ENCODE results near the gene TARBP1.
A peak's percentile ranks its signal among the peaks of the same experiment; 100 is the strongest.

The TARBP1 gene

DNA sequence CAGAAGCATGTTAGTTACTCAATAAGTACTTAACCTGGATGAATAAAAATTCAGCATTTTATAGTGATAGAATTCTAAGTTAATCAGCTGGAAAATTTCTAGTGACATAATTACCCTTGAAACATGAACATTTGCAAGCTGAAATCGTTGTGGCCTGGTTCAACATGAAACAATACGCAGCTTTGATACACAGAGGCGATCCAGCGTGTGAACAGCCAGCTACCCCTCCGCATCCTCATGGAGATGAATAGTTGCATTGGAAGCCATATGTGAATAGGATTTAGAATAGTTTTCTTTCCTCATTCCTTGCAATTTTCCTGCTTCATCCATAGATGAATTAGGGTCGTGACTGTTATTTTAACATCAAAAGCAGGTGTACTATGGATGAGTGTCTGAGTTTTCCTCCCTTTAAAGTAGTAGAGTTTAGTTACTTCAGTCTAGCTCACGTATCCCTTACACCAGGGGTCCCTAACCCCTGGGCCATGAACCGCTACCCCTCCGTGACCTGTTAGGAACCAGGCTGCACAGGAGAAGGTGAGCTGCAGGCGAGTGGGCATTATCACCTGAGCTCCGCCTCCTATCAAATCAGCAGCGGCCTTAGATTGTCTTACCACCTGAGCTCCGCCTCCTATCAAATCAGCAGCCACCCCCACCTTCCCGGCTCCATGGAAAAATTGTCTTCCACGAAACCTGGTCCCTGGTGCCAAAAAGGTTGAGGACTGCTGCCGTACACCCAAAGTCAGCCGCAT lies 6.2 kb upstream of the TARBP1 start:
- no peak for DNase-seq (ENCODE audit: low read depth in 1 of 2, low spot score in 1 of 2)

DNA sequence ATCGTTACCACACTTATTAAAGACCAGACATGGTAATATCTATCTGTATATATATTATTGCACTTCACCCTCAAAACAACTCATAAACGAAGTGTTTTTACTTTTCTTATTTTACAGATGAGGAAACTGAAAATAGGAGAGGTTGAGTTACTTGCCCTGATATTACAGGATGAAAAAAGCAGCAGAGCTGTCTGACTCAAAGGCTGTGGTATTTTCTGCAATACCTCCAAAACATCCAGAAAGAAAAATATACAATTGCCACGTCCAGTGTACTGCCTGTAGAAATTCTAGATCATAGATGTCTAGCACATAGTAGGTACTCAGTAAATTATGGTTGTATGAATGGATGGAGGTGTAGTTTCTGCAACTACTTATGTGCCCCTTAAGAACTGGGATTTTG lies 5.2 kb upstream of the TARBP1 start:
- no peak for DNase-seq (ENCODE audit: low read depth in 1 of 2, low spot score in 1 of 2)

DNA sequence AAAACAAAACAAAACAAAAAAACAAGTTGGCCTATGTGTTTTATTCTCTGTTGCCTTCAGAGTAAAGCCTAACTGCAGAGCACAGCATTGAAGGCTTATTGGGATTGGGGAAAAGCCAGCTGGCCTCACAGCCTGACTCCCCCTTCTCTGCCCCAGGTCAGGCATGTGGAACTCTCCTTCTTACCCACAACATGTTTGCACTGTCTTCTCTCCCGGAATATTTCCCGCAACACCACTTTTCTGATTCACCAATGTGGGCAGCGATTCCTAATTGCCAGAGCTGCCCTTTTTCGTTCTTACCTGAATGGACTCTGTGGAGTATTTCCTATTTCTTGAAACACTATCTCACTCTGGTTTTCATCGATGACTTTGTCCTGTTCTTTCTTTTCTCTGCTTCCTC lies 2.8 kb upstream of the TARBP1 start:
- DNase-seq (ENCODE audit: low read depth in 1 of 2, low spot score in 1 of 2) = no peak

- DNase-seq (ENCODE audit: low read depth in 1 of 2, low spot score in 1 of 2) = no peak
Measured at GRCh38 chr1:234479866-234480265, 887 bp upstream of the TARBP1 start.

DNA sequence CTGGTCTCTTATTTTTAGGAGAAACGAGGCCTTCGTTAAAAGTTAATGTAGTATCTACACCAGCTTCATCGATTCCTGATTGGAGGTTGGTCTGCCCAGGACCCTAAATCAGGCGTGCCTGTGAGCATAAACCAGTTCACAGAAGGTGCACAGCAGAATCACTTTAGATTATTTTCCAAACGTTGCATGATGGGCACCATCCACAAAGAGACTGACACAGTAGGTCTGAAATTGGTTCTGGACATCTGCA lies 256 bp upstream of the TARBP1 start:
- DNase-seq (ENCODE audit: low read depth in 1 of 2, low spot score in 1 of 2) = no peak

DNA sequence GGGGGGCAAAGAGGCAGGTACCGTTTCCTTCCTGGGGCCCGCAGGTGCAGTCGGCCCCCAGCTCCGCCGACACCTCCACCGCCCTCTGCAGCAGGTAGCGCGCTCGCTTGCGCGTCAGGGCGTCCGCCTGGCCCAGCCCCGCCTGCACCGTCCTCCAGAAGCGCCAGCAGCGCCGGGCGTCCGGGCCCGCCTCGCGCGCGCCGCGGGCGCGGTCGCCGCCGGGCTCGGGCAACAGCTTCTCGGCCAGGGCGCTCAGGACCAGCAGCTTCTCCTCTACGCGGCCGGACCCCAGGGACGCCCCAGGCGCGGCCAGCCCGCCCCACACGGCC lies 863 bp downstream of the TARBP1 start:
- DNase-seq (ENCODE audit: low read depth in 1 of 2, low spot score in 1 of 2) = peak; percentile 50 to 61

DNA sequence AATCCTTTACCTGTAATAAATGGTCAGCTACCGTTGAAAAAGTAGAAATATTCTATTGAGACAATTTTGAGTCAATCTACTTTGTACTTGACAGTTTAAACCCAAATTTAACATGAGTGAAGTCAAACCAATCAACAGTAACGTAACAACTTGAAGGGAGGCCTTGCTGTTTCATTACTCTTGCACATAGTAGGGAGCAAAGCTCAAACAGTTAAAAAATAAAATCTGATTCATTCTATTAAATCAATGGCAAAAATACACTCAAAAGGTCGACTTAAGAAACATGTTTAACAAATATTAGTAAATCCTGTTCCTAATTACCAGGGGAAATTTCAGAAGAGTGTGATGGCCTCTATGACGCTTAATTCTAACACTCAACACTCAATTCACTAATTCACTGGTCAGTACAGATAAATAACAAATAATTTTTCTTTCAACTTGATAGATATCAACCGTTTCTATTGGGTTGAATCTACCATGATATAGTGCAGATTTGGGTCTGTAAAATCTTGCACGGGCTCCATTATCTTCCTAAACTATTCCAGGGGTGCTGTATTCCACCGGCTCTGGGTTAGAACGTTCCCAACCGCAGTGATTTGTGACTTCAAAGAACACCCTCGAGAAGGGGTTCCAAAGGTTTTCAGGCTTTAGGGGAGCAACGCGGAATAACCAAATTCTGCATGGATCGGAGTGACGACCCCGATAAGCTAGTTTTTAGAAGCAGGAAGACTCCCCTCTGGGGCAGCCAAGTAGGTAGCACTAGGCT lies 1.4 kb downstream of the TARBP1 start:
- no peak for DNase-seq (ENCODE audit: low read depth in 1 of 2, low spot score in 1 of 2)

DNA sequence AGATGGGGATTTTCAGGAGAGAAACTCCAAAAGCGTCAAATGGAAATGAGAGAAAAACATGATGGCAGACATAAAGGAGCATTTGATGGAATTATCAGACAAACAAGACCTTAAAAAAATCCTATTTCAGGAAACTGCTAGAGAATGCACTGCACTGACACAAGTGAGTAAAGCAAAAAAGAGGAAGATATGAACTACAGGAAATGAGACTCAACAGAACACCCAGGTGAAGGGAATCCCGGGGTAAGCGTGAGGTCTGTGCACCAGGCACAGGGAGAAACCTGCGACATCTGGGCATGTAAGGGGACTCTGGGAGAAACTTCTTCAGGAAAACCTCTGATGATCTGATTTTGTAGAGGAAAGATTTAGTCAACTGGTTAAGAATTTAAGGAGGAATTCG lies 2.8 kb downstream of the TARBP1 start:
- no peak for DNase-seq (ENCODE audit: low read depth in 1 of 2, low spot score in 1 of 2)

DNA sequence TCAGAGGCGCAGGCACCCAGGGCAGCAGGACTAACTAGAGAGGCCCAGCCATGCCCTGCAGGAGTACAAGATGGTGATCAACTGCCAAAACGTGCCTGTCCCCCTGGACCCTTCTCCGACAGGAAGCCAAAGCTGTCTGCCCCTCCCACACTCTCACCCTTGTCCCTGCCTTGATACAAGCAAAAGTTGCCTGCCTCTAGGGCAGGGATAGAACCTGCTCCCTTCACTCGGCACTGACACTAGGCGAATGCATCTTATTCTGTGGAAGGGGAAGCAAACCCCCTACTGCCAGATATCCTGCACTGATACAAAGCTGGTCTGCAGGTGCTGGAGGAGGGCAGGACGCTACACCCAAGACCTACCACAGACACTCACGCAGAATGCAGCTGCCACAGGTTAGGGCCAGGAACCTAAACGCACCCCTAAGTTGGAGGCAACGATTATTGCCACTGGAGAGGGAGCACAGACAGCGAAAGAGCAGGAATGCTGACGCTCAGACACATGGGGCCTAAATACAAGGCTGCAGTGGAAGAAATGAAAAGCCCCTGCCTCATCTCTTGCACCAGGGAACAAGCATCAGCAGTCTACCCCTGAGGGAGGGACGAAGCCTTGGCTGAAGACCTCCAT lies 3.7 kb downstream of the TARBP1 start:
- DNase-seq (ENCODE audit: low read depth in 1 of 2, low spot score in 1 of 2) = no peak

- no peak for DNase-seq (ENCODE audit: low read depth in 1 of 2, low spot score in 1 of 2)
Measured at GRCh38 chr1:234474375-234474774, 4.6 kb downstream of the TARBP1 start.

DNA sequence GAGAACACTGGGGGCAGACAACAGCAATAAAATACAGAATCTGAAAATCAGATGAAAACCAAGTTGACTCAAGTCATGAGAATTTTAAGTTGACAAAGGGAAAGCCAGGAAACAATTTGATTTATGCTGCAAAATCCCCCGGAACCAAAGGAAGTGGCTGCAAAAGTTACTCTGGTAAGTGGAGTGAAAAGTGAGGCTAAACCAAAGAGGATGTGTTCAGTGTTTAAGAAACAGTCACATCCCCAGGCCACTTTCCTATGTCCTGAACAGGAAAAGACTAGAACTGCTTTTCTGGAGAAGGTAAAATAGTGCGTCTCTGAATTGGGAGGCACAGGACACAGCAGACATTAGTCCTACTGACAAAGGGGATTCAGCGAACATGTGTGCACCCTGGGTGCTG lies 5.9 kb downstream of the TARBP1 start:
- no peak for DNase-seq (ENCODE audit: low read depth in 1 of 2, low spot score in 1 of 2)

DNA sequence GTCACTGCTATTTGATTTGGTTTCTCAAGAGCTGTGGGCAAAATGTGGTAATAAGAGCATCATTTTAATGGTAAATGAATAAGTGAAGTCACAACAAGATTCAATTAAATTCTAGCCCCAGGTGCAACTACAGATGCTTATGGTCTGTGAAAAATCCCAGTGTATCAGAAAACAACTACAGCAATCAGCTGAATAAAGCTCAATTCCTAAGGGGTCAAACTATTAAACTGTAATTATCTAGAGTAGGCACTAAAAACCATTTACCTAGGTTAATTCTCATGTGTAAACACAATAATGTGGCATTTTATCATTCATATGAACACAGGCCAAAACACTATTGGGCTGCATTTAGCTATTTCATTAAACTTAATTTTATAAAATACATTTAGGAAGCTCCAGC lies 9.6 kb downstream of the TARBP1 start:
- DNase-seq (ENCODE audit: low read depth in 1 of 2, low spot score in 1 of 2) = no peak

DNA sequence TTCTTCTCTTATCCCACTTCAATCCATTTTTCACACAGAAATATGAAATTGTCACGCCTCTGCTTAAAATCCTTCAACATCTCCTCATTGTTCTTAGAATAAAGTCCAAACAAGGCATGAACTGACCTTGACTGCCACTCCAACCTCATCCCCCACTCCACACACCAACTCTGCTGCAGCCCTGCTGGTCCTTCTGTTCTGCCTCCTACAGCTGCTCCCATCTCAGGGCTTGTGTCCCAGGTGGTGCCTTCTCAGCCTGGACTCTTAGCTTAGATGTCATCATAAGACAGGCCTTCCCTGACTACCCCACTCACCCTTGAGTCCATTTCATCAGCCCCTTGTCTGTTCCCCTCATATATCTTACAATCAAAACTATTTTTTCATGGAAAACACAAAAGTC lies 10.4 kb downstream of the TARBP1 start:
- DNase-seq (ENCODE audit: low read depth in 1 of 2, low spot score in 1 of 2) = no peak

DNA sequence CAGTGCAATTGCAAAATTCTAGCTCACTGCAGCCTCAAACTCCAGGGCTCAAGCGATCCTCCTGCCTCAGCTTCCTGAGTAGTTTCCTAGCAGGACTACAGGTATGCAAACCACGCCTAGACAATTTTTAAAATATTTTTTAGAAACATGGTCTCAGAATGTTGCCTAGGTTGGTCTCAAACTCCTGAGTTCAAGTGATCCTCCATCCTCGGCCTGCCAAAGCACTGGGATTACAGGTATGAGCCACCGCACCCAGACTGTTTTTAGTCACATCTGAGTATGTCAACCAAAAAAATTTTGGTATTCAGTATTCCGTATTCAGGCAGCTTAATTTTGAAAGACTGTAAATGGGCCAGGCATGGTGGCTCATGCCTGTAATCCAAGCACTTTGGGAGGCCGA lies 11.2 kb downstream of the TARBP1 start:
- DNase-seq (ENCODE audit: low read depth in 1 of 2, low spot score in 1 of 2) = no peak

- no peak for DNase-seq (ENCODE audit: low read depth in 1 of 2, low spot score in 1 of 2)
Measured at GRCh38 chr1:234466945-234467344, 12.0 kb downstream of the TARBP1 start.

DNA sequence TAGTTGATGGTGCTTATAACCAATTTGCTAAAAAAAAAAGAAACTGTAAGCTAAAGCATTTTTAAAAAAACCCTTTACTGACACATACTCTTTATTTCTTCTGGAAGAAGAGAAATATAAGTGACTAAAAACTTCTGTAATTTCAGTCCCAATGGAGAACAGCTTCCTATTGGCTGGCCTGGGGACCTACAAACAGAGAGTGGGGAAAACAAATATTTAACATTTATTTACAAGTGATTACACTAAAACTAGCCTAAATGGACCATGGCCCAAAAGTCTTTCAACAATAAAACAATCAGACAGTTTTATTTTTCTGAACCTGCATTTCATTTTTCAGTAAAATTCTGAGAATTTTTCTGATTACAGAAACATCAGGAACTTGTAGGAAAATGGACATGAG lies 15.2 kb downstream of the TARBP1 start:
- no peak for DNase-seq (ENCODE audit: low read depth in 1 of 2, low spot score in 1 of 2)

- no peak for DNase-seq (ENCODE audit: low read depth in 1 of 2, low spot score in 1 of 2)
Measured at GRCh38 chr1:234460652-234461051, 18.3 kb downstream of the TARBP1 start.

DNA sequence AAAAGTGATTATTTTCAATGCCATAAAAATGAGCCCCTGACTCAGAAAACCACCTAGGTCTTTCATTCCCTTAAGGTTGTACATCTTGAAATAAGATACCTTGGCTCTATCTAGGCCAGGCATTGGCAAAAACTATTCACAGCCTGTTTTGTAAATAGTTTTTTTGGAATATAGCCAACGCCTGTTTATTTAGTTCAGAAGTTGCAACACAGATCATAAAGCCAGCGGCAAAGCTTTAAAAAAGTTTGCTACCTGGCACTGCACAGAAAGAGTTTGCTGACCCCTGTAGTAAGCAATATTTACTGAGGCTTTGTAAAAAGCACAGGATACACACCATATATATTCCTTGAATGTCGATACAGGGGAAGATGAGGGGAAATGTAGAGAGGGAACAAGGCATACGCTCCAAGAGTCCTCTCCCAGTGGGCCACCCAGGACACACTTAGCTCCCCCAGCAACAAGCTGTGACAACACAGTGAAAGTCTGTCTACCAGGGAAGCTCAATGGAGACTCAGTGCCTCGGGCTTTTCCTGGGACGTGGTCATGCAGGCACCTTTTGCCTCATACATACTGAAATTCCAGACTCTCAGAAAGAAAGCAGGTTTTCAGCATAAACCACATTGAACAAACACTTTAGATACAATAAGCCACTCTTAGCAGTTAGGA lies 20.5 kb downstream of the TARBP1 start:
- DNase-seq (ENCODE audit: low read depth in 1 of 2, low spot score in 1 of 2) = no peak

- DNase-seq (ENCODE audit: low read depth in 1 of 2, low spot score in 1 of 2) = no peak
Measured at GRCh38 chr1:234454926-234455325, 24.1 kb downstream of the TARBP1 start.

GRCh38 chr1:234452406-234452965 lies 26.5 kb downstream of the TARBP1 start:
- no peak for DNase-seq (ENCODE audit: low read depth in 1 of 2, low spot score in 1 of 2)

DNA sequence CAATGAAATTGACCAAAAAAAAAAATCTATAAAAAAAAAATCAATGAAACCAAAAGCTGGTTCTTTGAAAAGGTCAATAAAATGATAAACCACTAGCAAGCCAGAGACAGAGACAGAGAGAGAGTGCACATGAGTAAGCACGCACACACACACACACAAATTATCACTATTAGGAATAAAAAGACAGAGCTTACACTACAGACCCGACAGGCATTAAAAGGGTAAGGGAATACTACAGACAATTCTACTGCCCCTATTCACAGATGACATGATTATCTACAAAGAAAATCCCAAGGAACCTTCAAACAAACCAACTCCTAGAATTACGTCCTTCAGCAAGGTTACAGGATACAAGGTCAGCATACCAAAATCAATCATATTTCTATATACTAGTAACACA lies 38.6 kb downstream of the TARBP1 start:
- DNase-seq (ENCODE audit: low read depth in 1 of 2, low spot score in 1 of 2) = no peak

GRCh38 chr1:234438579-234438978 lies 40.4 kb downstream of the TARBP1 start:
- DNase-seq (ENCODE audit: low read depth in 1 of 2, low spot score in 1 of 2) = no peak
